ENCODE measurements around the gene GNB5.
"Not testable (repeated sequence)": the region's sequence is repeated elsewhere in the genome, so short reads cannot be mapped to it uniquely, and the experiment has no call there.

Gene GNB5

DNA sequence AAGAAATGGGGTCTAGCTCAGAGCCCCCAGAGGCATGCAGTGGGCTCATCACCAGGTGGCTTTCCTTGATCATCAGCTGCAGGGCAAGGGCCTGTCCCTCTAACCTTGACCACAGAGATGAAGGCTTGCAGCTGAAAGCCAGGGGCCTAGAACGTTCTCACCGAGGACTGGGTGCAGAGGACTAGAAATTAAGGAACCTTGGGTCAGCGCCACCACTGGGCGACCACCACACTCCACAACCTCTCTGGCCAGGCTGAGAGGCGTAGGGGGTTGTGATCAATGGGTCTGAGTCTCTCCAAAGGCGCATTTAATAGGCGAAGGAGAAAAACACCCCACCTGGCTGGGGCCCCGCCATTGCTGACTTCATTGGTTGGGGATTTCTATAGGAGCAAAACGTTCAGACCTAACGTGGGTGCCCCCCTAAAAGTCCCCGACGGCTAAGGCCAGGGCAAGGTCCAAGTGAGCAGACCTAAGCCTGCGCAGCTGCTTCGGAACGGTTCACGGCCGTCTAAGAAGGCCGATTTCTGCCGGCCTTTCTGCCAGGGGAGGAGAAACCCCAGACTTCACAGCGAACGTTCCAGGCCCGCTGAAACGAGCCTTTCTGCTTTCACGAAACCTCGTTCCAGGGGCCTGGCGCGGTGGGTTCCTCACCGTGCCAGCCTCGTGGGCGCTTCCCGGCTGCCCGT, 79.5 kb downstream of the GNB5 start:
- DNase-seq, result no peak

DNA sequence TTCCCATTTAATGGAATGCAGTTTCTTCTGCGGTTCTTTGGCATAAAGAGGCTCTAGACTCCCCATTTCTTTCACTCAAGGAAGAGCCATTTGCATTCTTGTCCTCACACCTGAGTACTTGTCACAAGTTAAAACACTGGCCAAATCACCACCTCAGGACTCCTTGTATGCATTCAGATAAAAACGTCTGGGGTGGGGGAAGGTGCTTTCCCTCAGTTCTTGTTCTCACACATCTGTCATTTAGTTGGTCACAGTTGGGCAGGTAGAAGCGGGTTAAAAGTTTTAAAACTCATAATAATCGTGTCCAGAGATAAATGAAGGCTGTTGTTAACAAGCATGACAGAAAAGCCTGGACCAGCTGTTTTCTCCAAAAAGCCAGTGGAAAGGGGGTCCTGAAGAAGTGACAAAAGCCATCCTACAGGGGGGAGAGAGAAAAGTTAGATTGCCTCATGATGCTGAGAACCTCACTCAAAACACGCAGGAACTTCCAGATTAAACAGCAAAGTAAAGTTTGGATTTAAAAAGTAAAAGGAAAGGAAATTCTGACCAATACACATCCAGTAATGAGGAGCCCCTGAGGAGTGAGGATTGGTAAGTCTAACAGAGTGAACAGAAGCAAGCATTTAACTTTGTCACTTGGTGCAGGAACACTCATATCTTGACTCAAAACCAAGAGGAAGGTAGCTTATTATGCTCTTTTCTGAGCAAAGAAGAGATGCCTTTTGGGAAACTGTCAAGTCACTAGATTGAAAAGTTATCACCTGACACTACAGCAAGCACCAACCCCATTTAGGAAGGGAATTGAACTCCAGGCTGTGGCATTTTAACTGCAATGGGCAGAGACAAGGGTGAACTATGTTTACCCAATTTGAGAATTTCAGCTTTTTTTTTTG, 81.4 kb downstream of the GNB5 start:
- no peak for DNase-seq

DNA sequence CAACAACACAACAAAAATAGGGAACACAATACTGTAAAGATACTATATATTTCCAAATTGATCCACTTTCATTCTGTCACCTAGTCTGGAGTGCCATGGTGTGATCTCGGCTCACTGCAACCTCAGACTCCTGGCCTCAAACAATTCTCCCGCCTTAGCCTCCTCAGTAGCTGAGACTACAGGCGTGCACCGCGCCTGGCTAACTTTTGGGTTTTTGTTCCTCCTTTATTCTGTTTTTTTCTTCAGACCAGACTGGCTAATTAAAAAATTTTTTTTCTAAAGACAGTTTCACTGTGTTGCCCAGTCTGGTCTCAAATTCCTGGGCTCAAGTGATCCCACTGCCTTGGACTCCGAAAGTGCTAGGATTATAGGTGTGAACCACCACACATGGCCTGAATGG, 84.0 kb downstream of the GNB5 start:
- DNase-seq, result no peak

DNA sequence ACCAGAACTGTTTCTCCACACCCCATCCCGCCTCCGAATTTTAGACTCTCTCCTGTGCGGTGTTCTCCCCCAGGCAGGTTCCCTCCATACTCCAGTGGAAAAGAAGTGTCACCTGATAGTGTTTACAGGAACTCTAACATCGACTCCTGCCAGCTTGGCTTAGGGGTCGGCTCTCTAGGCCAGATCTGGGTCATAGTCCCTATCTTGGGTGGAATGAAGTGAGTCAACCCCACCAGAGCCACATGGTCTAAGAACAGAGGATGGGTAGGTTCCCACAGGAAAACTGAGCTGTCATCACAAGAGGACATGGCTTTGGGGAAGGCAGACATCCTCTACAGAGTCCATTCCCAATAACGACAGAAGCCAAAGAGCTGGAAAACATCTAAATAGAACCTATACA, 84.6 kb downstream of the GNB5 start:
- DNase-seq, result no peak

DNA sequence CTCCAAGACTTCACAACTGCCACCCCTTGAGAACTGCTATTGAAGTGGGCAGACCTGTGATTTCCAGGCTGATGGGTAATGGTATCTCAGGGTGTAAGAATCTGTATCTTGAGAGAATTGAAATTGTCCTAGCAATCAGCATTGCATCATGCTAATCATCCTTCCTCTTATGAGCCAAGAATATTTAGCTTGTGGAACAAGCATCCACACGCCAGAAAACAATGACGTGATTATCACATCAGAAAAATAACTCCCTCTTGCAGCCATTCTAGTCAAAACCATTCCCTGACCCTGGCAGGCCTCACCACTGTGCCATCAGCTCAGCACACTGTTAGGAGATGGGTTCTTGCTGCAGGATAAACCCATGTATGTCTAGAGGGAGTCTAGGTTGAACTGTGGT, 85.3 kb downstream of the GNB5 start:
- no peak for DNase-seq

DNA sequence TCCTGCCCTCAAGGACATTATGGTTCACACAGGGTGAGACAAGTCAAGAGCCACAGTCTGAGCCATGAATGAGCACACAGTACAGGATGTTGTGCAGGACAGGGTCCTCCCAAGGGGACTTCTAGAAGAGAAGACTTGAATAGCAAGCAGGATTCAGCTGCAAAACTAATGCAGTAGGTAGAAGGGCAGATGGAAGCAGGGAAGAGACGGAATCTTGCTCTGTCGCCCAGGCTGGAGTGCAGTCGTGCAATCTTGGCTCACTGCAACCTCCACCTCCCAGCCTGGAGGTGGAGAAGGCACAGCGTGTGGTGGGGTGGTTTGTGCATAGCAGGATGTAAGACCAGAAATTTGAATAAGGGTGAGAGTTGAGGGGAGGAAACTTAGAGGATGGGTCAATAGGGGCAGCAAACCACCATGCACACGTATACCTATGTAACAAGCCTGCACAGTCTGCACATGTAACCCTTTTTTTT, 86.6 kb downstream of the GNB5 start:
- no peak for DNase-seq

DNA sequence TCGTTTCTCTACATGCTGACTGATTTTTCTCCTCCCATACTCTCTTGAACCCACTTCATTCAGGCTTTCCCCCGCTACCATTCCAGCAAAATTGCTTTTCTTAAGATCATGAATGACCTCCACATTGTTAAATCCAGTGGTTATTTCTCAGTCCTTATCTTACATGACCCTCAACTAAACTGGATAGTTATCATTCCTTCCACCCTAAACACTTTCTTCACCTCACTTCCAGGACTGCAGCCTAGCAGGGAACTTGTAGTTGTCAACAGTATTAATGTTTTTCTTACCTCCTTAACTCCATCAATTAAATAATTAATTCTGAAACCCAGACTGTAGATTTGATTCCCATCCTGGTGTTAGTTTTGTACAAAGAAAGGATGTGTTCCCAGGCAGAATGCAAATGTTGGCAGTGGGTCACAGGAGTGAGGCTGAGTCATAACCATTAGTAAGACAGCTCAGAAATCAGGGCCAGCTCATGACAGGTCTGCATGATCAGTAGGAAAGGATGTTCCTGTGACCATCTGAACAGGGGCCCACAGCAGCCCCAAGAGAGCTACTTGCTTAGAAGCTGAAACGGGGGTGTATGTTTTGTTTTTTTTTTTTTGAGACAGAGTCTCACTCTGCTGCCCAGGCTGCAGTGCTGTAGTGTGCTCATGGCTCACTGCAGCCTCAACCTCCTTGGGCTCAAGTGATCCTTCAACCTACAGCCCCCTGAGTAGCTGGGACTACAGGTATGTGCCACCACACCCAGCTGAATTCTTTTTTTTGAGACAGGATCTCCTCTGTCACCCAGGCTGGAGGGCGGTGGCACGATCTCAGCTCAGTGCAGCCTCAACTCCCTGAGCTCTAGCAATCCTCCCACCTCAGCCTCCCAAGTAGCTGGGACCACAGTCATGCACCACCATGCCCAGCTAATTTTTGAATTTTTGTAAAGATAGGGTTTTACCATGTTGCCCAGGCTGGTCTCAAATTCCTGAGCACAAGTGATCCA, 87.7 kb downstream of the GNB5 start:
- DNase-seq, result no peak

DNA sequence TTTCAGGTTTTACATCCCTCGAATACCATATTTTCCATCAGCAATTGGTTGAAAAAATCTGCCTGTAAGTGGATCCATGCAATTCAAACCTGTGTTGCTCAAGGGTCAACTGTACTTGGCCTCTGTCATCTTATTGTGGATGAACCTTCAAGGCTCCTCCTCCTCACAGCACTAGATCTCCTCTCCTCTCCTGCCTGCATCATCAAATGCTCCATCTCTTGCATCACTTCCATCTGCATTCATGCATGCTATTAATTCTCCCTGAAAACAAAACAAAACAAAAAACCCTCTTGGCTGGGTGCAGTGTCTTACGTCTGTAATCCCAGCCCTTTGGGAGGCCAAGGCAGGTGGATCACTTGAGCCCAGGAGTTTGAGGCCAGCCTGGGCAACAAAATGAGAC, 88.7 kb downstream of the GNB5 start:
- DNase-seq, result no peak

DNA sequence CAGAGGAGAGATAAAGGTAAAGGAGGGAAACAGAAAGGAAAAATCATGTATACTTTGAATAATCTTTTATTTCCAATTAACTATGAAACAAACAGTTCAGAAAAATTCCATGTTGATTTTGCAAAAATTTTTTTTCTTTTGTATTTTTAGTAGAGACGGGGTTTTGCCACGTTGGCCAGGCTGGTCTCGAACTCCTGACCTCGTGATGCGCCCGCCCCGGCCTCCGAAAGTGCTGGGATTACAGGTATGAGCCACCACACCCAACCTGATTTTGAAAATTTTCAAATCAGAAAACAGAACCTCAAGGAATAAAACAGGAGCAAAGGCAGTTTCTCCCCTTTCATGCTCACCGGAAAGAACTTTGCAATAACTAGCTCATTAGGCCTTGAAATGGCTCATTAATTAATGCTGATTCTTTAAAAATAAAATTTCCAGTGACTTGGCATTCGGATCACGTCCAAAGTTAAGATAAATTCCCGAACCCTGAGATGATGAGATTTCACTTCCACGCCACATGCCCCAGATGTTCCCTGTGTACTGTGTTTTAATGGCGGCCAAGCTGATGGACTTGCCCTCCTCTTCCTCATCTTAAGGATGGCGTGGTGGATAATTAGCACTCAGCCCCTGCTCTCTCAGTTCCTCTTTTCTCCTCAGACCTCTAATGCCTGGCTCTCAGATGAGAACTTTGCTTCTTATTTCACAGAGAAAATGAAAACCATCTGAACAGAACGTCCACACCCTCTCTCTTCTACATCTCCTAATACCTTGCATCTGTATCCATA, 89.5 kb downstream of the GNB5 start:
- no peak for DNase-seq

DNA sequence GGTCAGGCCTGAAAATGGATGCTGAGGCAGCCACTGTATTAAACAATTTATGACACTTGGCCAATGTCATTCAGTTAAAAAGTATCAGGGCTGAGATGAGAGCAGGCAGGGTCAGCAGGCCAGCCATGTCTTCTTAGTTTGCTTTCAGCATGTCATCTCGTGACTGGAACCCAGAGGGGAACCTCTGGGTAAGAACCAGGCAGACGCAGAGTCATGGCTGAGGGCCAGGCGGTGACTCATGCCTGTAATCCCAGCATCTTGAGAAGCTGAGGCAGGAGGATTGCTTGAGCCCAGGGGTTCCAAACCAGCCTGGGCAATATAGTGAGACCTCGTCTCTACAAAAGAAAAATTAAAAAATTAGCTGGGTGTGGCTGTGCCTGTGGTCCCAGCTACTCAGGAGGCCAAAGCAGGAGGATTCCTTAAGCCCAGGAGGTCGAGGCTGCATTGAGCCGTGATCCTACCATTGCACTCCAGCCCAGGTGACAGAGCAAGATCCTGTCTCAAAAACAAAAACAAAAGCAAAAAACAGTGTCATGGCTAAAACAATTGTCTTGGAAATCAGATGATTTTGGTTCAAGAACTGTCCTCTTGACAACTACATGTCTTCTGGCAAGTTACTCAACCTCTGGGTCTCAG, 90.3 kb downstream of the GNB5 start:
- DNase-seq, result no peak

DNA sequence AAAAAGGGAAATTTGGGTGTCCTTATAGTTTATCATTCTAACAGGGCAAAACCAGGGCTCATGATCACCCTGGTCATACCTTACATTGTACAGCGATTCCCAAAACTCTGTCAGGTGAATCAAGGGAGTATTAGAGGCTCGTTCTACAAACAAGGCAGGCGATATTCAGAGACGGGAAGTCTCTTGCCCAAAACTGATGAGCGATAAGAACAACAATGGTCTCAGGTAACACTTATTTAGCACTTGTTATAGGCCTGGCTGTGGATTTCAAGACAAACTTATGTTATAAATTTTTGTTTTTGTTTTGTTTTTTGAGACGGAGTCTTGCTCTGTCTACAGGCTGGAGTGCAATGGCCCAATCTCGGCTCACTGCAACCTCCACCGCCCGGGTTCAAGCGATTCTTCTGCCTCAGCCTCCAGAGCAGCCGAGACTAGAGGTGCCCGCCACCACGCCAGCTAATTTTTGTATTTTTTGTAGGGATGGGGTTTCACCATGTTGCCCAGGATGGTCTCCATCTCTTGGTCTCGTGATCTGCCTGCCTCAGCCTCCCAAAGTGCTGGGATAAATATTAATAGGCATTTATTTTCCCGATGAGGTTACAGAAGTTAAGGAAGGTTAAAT, 91.4 kb downstream of the GNB5 start:
- DNase-seq, result no peak

DNA sequence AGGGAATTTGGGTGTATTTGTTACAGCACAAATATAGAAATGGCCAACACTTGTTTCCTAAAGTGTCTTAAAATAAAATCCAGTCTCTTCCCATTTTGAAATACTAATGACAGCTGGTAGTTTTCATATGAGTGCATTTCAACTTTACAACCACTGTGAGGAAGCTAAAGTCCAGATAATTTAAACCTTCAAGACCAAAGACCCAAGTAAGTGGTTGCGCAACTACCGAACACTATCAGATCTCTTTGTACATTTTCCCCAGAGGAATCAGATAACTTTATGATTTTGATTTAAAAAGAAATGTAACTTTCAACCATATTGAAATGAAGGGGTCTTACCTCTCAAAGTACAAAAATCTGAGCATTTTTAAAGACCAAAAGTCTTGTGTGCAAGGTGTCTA, 92.9 kb downstream of the GNB5 start:
- no peak for DNase-seq

DNA sequence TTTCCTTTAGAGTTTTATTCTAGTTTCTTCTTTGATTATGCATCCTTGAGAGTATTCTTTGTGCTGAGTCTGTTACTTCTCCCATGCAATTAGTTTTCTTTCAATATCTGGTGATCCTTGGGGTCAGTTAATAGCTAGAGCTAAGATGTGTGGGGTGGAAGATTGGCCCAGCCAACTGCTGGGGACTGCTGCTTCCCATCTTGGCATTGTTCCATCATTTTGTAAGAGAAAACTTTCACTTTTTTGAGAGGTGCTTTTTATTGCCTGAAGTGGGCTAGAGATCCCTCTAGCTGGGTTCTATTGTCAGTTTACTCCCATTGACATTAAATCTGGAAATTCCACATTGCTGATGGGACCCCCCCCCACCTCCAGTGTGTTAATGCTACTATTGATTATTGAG, 94.0 kb downstream of the GNB5 start:
- DNase-seq, result no peak

DNA sequence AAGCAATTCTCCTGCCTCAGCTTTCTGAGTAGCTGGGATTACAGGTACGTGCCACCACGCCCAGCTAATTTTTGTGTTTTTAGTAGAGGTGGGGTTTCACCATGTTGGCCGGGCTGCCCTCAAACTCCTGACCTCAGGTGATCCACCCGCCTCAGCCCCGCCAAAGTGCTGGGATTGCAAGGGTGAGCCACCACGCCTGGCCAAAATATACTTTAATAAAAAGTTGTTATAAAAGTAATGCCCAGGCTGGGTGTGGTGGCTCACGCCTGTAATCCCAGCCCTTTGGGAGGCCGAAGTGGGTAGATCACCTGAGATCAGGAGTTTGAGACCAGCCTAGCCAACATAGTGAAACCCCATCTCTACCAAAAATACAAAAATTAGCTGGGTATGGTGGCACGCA, 94.7 kb downstream of the GNB5 start:
- not testable (repeated sequence) for DNase-seq

DNA sequence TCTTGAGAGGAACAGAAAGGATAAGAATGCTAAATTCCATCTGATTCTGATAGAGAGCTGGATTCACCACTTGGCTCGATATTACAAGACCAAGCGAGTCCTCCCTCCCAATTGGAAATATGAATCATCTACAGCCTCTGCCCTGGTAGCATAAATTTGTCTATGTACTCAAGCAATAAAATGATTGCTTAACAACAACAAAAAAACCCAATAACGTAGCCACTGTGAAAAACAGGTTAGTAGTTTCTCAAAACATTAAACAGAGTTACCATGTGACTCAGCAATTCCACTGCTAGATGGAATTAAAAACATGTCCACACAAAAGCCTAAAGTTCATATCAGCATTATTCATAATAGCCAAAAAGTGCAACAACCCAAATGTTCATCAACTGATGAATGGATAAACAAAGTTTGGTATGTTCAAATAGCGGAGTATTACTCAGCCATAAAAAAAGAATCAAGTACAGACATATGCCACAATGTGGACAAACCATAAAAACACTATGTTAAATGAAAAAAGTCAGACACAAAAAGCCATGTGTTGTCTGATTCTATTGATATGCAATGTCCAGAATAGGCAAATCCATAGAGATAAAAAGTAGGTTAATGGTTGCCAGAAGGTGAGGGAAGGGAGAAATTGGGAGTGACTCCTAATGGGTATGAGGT, 95.5 kb downstream of the GNB5 start:
- DNase-seq, result no peak

DNA sequence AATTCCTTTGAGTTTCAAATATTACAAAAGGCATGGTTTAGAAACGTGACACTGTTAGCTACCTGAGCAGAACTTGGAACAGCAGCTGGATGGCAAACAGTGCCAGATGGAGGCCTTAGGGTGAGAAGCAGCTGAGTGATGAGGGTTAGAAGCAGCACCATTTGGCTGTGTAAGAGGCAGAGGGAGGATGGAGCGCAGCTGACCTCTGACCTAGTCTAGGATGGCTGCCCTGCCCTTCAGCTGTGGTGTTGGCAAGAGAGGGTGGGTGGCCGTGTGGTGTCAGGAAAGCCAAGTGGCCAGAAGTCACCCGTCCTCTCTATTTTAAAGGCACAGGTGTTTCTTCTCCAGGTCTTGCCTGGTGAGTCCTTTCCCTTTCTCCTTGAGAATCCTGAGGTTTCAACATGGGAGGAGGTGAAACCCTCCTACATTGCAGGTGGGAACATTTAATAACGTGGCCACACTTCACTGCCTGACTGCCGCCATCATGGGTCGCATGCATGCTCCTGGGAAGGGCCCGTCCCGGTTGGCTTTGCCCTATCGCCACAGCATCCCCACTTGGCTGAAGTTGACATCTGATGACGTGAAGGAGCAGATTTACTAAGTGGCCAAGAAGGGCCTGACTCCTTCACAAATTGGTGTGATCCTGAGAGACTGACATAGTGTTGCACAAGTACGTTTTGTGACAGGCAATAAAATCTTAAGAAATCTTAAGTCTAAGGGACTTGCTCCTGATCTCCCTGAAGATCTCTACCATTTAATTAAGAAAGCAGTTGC, 96.2 kb downstream of the GNB5 start:
- no peak for DNase-seq

DNA sequence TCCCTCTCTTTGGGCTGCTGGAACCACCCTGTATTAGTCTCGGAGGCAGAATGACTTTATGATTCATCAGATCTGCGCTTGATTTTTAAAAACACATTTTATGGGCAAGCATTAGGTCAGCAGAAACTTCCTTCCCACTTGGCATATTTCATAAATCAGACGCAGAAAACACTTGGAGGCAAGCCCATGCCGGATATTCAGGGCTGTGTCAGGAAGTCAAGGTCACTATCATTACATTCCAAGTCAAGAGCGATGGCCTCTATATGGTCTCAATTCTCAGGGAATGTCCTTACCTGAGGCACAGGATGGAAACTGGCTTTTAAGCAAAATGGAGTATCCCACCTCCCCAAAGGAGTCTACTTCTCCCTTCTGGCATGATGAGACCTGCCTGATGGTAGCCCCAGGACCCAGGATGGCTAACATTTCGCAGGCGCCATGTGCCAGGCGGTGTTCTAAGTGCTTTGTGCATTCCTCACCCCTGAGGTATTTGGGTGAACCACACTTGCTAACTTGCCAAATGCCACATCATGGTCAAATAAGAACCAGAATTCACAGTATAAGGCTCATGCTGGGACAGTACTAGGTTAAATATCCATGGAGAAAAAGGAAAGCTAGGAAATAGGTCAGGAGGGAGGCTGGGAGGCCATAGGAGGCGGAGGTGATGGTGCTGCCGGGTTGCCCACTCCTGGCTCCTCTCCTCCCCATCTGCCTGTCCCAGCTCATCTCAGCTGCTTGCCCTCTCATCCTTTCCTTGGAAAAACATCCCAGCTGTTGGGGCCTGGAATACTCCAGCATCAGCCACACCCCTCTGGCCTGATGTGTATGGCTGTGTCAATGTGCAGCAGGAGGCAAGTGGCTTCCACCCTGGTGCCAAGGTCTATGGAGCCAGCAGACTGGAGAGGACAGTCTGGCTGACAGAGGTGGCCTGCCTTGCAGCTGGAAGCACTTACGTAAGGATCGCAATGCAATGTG, 97.4 kb downstream of the GNB5 start:
- no peak for DNase-seq

DNA sequence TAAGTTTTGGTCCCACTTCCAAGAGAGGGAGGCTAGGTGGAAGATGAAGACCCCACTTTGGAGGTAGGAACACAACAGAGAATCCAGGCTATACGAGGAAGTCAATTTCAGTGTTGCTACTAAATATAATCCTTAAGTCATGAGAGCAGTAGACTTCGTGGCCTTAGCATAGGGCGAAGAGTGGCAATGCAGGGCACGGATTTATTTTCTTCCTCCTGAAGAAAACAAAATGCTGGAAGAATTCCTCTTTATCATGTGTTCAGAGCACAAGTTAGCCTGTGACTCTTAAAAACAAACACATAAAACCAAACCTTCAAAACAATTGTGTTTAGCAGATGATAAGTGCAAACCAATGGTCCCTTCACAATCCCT, 98.0 kb downstream of the GNB5 start:
- no peak for DNase-seq

DNA sequence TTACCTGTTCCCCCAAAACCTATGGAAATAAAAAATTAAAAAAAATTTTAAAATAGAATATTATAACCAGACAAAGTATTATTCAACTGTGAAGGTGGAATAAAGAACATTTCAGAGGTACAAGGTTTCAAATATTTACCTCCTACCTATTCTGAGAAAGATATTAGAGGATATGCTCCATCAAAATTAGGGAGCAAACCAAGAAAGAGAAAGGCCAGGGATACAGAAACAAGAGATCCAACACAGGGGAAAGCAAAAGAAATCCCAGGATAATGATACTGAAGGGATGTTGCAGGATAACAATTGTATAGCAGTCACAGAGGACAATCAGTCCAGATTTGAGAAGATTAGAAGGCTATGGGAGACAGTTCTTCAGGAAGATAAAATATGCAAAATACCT, 101.0 kb downstream of the GNB5 start:
- DNase-seq, result no peak

Measured in activated gamma-delta T cell treated with Interleukin-2 at 50 U/mL for 16 hours (primary cell).